ENCODE data around the gene THY1. TPM values are rescaled to one million over a fixed set of nuclear protein-coding genes. Genes with fewer than 3 reads are reported as not detected.

Gene THY1
- polyA plus RNA-seq, 1 donor (not counting 4 experiments of a cell fraction or from before 2014, with no cell fraction given), result 2.4 TPM

- H3K36me3 ChIP-seq (ENCODE audit: control insufficient read depth in 2 of 2, extremely low read depth in 1 of 2, insufficient read depth in 2 of 2, low read length in 2 of 2), result no peaks in the 10 kb centered on the region
- H3K9me1 ChIP-seq (ENCODE audit: control insufficient read depth, extremely low read depth, insufficient read depth, low read length), result no peaks in the 10 kb centered on the region
- dilution Hi-C loops (cut with MboI; ENCODE audit: extremely low pct_ligation_motif_present, low sequenced_read_pairs), result no loop called here
- H3K27me3 ChIP-seq (ENCODE audit: control insufficient read depth, extremely low read depth, insufficient read depth, low read length), result peaks cover 28% of the 10 kb centered on the region
- H3K4me3 ChIP-seq (ENCODE audit: control insufficient read depth in 2 of 3, extremely low read depth in 1 of 3, insufficient read depth in 2 of 3, low read depth in 1 of 3, low read length in 3 of 3), result no peak overlapping the region
- H3K9ac ChIP-seq (ENCODE audit: control insufficient read depth, extremely low read depth, insufficient read depth, low read length), result no peak overlapping the region
- no peaks in the 10 kb centered on the region for H4K20me1 ChIP-seq (ENCODE audit: control insufficient read depth, extremely low read depth, insufficient read depth, low read length)
- DNase-seq (ENCODE audit: low read depth, low spot score), result no peak
- H3K4me1 ChIP-seq (ENCODE audit: control insufficient read depth, extremely low read depth, insufficient read depth, low read length), result peaks cover 8% of the 10 kb centered on the region
- no peaks in the 10 kb centered on the region for H3K79me2 ChIP-seq (ENCODE audit: control insufficient read depth, insufficient read depth, low read length)
- H2AFZ ChIP-seq (ENCODE audit: control insufficient read depth, low read length), result no peak overlapping the region
- no peak overlapping the region for H3K4me2 ChIP-seq (ENCODE audit: control insufficient read depth, extremely low read depth, insufficient read depth, low read depth, low read length)
- no peak for FAIRE-seq
- no peaks in the 10 kb centered on the region for H3K9me3 ChIP-seq (ENCODE audit: control insufficient read depth, low read depth, low read length)
- TF ChIP-seq EZH2 (IDR thresholded peaks at IDR 0.05; ENCODE audit: low read length), result no peak
- TF ChIP-seq, protein P1, sequence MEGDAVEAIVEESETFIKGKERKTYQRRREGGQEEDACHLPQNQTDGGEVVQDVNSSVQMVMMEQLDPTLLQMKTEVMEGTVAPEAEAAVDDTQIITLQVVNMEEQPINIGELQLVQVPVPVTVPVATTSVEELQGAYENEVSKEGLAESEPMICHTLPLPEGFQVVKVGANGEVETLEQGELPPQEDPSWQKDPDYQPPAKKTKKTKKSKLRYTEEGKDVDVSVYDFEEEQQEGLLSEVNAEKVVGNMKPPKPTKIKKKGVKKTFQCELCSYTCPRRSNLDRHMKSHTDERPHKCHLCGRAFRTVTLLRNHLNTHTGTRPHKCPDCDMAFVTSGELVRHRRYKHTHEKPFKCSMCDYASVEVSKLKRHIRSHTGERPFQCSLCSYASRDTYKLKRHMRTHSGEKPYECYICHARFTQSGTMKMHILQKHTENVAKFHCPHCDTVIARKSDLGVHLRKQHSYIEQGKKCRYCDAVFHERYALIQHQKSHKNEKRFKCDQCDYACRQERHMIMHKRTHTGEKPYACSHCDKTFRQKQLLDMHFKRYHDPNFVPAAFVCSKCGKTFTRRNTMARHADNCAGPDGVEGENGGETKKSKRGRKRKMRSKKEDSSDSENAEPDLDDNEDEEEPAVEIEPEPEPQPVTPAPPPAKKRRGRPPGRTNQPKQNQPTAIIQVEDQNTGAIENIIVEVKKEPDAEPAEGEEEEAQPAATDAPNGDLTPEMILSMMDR (optimal IDR thresholded peaks at IDR 0.05 in 1 of 3, IDR thresholded peaks at IDR 0.05 in 1 of 3, conservative IDR thresholded peaks at IDR 0.05 in 1 of 3; ENCODE audit: extremely low read depth in 1 of 3, insufficient read depth in 2 of 3, low read length in 3 of 3), result no peak
- H3K27ac ChIP-seq (ENCODE audit: control insufficient read depth, insufficient read depth, low read length), result no peak overlapping the region
Observed at GRCh38 chr11:119367661-119368120, 55.3 kb downstream of the THY1 start.

Small RNA genes within 50 kb of the gene (small RNA-seq; reads per million reads assigned to genes)
- gene AP003396.4 (ENCODE audit: insufficient read length in 3 of 3, low read depth in 3 of 3, low replicate concordance in 1 of 3), result 0 reads per million in 3 experiments

Other genes starting within 250 kb of the THY1 start
- not detected in 3 replicates for gene NHERF4, start 237.7 kb downstream of the THY1 start, polyA plus RNA-seq
- gene CBL, start 216.8 kb downstream of the THY1 start, polyA plus RNA-seq, result 7.9 to 15.2 TPM (median 14.1 TPM) in 3 replicates
- gene MCAM, start 106.0 kb downstream of the THY1 start, polyA plus RNA-seq, result 8.5 to 12.1 TPM (median 10.5 TPM) in 3 replicates
- 9.1 to 27.7 TPM (median 13.2 TPM) in 3 replicates for gene RNF26, start 88.6 kb downstream of the THY1 start, polyA plus RNA-seq
- 0.04 TPM in 1 of 3 replicates, not detected in the others for gene C1QTNF5, start 82.3 kb downstream of the THY1 start, polyA plus RNA-seq
- not detected in 3 replicates for gene MFRP, start 76.5 kb downstream of the THY1 start, polyA plus RNA-seq
- 0.35 to 0.49 TPM (median 0.46 TPM) in 3 replicates for gene USP2, start 41.5 kb downstream of the THY1 start, polyA plus RNA-seq

Measured in keratinocyte (primary cell).